HCT116 (cell line): Measurements from ENCODE around the gene GUSB. TPM values are rescaled to one million over a fixed set of nuclear protein-coding genes. Genes with fewer than 3 reads are reported as not detected.

Experiments
- ATAC-seq: fragments of 200-7000 bp; cut with Tn5 transposase; 2 replicates; pipeline ENCODE4 v1.9.1; 2020; ENCODE audit warnings: mild to moderate bottlenecking, moderate library complexity
- BruUV-seq: library from RNA; stranded (reverse); fragments of 400-500 nt; replicated peaks from 2 replicates; lab custom pipeline; 2021; lab: Mats Ljungman, UMichigan
- CTCF ChIA-PET: fragments of 300-600 bp; sonication (Branson Sonifier 250); formaldehyde crosslinking; loops from one replicate; lab custom pipeline; 2021; ENCODE audit warnings: antibody characterized with exemption; lab: Charles Lee
- POLR2A ChIA-PET: fragments of 300-600, 350-600 bp; sonication (Branson Sonifier 250); formaldehyde crosslinking; loops from one replicate; lab custom pipeline; 2021; ENCODE audit warnings: antibody characterized with exemption; lab: Charles Lee
- RAD21 ChIA-PET, 2 experiments: fragments of 300-600 bp; sonication (Branson Sonifier 250); formaldehyde crosslinking; loops; one replicate each; lab custom pipeline; 2023; ENCODE audit warnings: low total read pairs in 2 of 2; ENCODE audit not compliant: uncharacterized antibody in 2 of 2, unreplicated experiment in 2 of 2, low non-redundant PET in 1 of 2; lab: Charles Lee
- DNase-seq: peaks from one replicate; pipeline ENCODE4 v3.0.0-alpha.2; 2010; ENCODE audit warnings: low read depth, low spot score
- H2AFZ ChIP-seq: fragments of 200-600 bp; shearing (Covaris generic), sonication (generic); 2 replicates; pipeline ENCODE4 v1.6.1; 2017; ENCODE audit warnings: low read depth, mixed run types, mixed read lengths, antibody characterized with exemption, low read length; ENCODE audit not compliant: poor library complexity, severe bottlenecking
- H3K27ac ChIP-seq: 2 replicates; pipeline ENCODE4 v1.5.1; 2012; ENCODE audit warnings: low read depth, low read length
- H3K27me3 ChIP-seq: fragments of 200-600 bp; sonication (generic); 2 replicates; pipeline ENCODE4 v1.6.1; 2016; ENCODE audit warnings: mixed run types, low read length, mixed read lengths; ENCODE audit not compliant: insufficient read depth
- H3K36me3 ChIP-seq, 2 experiments: fragments of 200-500 bp in 1 of 2; fragments of 200-600 bp in 1 of 2; sonication (Bioruptor generic) in 1 of 2; sonication (generic) in 1 of 2; 2 replicates each; pipeline versions ENCODE4 v1.5.1 to v1.6.1; 2014 to 2016; ENCODE audit warnings: low read length in 2 of 2, inconsistent platforms in 1 of 2, mixed read lengths in 1 of 2, mixed run types in 1 of 2; ENCODE audit not compliant: insufficient read depth in 2 of 2, control insufficient read depth in 1 of 2
- H3K4me1 ChIP-seq, 2 experiments: fragments of 200-600 bp in 1 of 2; sonication (generic) in 1 of 2; 2 replicates each; pipeline versions ENCODE4 v1.5.1 to v1.6.1; 2012 to 2017; ENCODE audit warnings: low read length in 2 of 2, inconsistent platforms in 1 of 2, mild to moderate bottlenecking in 1 of 2, mixed read lengths in 1 of 2, mixed run types in 1 of 2, moderate library complexity in 1 of 2; ENCODE audit not compliant: insufficient read depth in 2 of 2, control insufficient read depth in 1 of 2
- H3K4me2 ChIP-seq: fragments of 200-600 bp; sonication (generic); 2 replicates; pipeline ENCODE4 v1.6.1; 2017; ENCODE audit warnings: mixed run types, low read length, mixed read lengths
- H3K4me3 ChIP-seq, 2 experiments: fragments of 200-600 bp in 1 of 2; sonication (generic) in 1 of 2; replicated peaks in 1 of 2; 2 replicates each; pipeline ENCODE4 v1.5.1; 2011 to 2016; ENCODE audit warnings: low read length in 2 of 2, control low read depth in 1 of 2, low read depth in 1 of 2, mild to moderate bottlenecking in 1 of 2, mixed read lengths in 1 of 2, mixed run types in 1 of 2
- H3K79me2 ChIP-seq: fragments of 200-600 bp; sonication (generic); 2 replicates; pipeline ENCODE4 v1.6.1; 2017; ENCODE audit warnings: mild to moderate bottlenecking, mixed run types, low read length, moderate library complexity, mixed read lengths; ENCODE audit not compliant: insufficient read depth
- H3K9ac ChIP-seq: fragments of 200-600 bp; sonication (generic); 2 replicates; pipeline ENCODE4 v1.6.1; 2016; ENCODE audit warnings: low read length, mixed read lengths
- H3K9me2 ChIP-seq: fragments of 200-600 bp; sonication (generic), shearing (Covaris generic); 2 replicates; pipeline ENCODE4 v1.6.1; 2017; ENCODE audit warnings: mixed run types, mild to moderate bottlenecking, moderate library complexity; ENCODE audit not compliant: insufficient read depth
- H3K9me3 ChIP-seq, 2 experiments: fragments of 200-500 bp in 1 of 2; fragments of 200-600 bp in 1 of 2; sonication (Bioruptor generic) in 1 of 2; sonication (generic) in 1 of 2; 2 replicates each; pipeline ENCODE4 v1.6.1; 2014 to 2017; ENCODE audit warnings: low read length in 2 of 2, mixed read lengths in 2 of 2, inconsistent platforms in 1 of 2, low read depth in 1 of 2, mild to moderate bottlenecking in 1 of 2, mixed run types in 1 of 2, moderate library complexity in 1 of 2; ENCODE audit not compliant: control insufficient read depth in 1 of 2, insufficient read depth in 1 of 2
- H4K20me1 ChIP-seq: fragments of 200-600 bp; sonication (generic), shearing (Covaris generic); 2 replicates; pipeline ENCODE4 v1.6.1; 2017; ENCODE audit warnings: mixed run types, mild to moderate bottlenecking, moderate library complexity; ENCODE audit not compliant: insufficient read depth
- ATF3 ChIP-seq: IDR thresholded peaks from 2 replicates; pipeline ENCODE4 v1.6.1; 2012
- CBX3 ChIP-seq: IDR thresholded peaks from 2 replicates; pipeline ENCODE4 v1.6.1; 2012; ENCODE audit warnings: low read depth
- CEBPB ChIP-seq: IDR thresholded peaks from 2 replicates; pipeline ENCODE4 v1.6.1; 2012; ENCODE audit warnings: low read depth
- EGR1 ChIP-seq: IDR thresholded peaks from 2 replicates; pipeline ENCODE4 v1.6.1; 2012; ENCODE audit warnings: low read depth
- ELF1 ChIP-seq: IDR thresholded peaks from 2 replicates; pipeline ENCODE4 v1.6.1; 2012; ENCODE audit warnings: low read depth, borderline replicate concordance
- EZH2phosphoT487 ChIP-seq: fragments of 200-600 bp; IDR thresholded peaks from 2 replicates; pipeline ENCODE4 v1.6.1; 2018; ENCODE audit warnings: antibody characterized with exemption, borderline replicate concordance
- JUND ChIP-seq: IDR thresholded peaks from 2 replicates; pipeline ENCODE4 v1.6.1; 2012
- RAD21 ChIP-seq: IDR thresholded peaks from 2 replicates; pipeline ENCODE4 v1.6.1; 2012; ENCODE audit warnings: low read depth, mild to moderate bottlenecking
- SP1 ChIP-seq: IDR thresholded peaks from 2 replicates; pipeline ENCODE4 v1.6.1; 2012; ENCODE audit warnings: low read depth
- TCF7L2 ChIP-seq: IDR thresholded peaks from 2 replicates; pipeline ENCODE4 v1.7.0; 2011; ENCODE audit warnings: borderline replicate concordance, inconsistent platforms; ENCODE audit not compliant: insufficient read depth, insufficient read length; ENCODE audit errors: extremely low read depth
- ZNF274 ChIP-seq: fragments of 200-500 bp; sonication (Bioruptor generic); IDR thresholded peaks from 2 replicates; pipeline ENCODE4 v1.6.1; 2014; ENCODE audit warnings: mild to moderate bottlenecking, low read depth, low read length, inconsistent platforms
- intact Hi-C: fragments of 100-400 bp; cut with micrococcal nuclease; formaldehyde crosslinking; loops from 2 replicates; pipeline ENCODE4 v1.10.0; 2022
- total RNA-seq: library from RNA; stranded (reverse); gene quantifications from one replicate; pipeline ENCODE4 v1.2.1, GENCODE V29; 2021; ENCODE audit not compliant: unreplicated experiment
- TF ChIP-seq, protein P1 (sequence below): IDR thresholded peaks from 2 replicates; pipeline ENCODE4 v1.6.1; 2011; ENCODE audit warnings: mild to moderate bottlenecking, low read length, moderate library complexity; ENCODE audit not compliant: insufficient replicate concordance; ENCODE audit errors: extremely low read depth

GUSB gene
- total RNA-seq, 1 experiment from 2014 or later = 31.5 TPM

DNA sequence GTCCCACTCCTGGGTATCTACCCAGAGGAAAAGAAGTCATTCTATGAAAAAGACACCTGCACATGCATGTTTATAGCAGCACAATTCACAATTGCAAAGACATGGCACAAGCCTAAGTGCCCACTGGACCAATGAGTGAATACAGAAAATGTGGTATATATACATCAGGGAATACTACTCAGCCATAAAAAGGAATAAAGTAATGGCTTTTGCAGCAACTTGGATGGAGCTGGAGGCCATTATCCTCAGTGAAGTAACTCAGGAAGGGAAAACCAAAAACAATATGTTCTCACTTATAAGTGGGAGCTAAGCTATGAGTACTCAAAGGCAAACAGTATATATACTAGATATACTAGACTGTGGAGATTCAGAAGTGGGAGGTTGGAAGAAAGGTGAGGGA lies 55.4 kb downstream of the GUSB start (continued):
- TF ChIP-seq, protein P1, sequence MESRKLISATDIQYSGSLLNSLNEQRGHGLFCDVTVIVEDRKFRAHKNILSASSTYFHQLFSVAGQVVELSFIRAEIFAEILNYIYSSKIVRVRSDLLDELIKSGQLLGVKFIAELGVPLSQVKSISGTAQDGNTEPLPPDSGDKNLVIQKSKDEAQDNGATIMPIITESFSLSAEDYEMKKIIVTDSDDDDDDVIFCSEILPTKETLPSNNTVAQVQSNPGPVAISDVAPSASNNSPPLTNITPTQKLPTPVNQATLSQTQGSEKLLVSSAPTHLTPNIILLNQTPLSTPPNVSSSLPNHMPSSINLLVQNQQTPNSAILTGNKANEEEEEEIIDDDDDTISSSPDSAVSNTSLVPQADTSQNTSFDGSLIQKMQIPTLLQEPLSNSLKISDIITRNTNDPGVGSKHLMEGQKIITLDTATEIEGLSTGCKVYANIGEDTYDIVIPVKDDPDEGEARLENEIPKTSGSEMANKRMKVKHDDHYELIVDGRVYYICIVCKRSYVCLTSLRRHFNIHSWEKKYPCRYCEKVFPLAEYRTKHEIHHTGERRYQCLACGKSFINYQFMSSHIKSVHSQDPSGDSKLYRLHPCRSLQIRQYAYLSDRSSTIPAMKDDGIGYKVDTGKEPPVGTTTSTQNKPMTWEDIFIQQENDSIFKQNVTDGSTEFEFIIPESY = no peak
- TF ChIP-seq ZNF274 (no peak), EGR1 (no peak), TCF7L2 (no peak)

DNA sequence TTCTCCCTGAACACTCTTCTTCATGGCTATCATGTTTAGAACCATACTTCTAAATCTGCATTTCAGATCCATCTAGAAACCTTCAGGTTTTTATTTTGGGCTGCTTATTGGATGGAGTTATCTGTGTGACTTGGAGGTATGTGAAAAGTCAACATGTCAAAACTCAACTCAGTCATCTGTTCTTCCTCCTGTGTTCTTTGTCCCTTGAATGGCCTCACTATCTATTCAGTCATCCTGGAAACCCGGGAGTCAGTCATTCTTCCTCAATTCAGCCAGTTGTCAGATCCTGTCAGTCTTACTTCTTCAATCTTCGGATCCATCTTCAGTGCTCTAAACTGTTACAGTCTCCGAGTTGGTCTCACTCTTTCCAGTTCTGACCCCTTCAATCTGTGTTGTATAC lies 57.0 kb downstream of the GUSB start:
- H2AFZ ChIP-seq = no peak overlapping the region
- no peak overlapping the region for H3K9ac ChIP-seq
- no peak overlapping the region for H3K27ac ChIP-seq
- no peaks in the 10 kb centered on the region for H3K9me2 ChIP-seq
- peaks cover 8% of the 10 kb centered on the region; the same call in 1 of the 2 replicates for H4K20me1 ChIP-seq
- DNase-seq (no peak), ATAC-seq (no peak)
- peaks cover 64% of the 10 kb centered on the region for H3K79me2 ChIP-seq
- H3K4me3 ChIP-seq = no peak overlapping the region
- H3K36me3 ChIP-seq = no peaks in the 10 kb centered on the region
- ChIA-PET RAD21 (no interaction called here), CTCF (no interaction called here), POLR2A (no interaction called here)
- BruUV-seq = no TSS peak
- intact Hi-C loops = no loop called here
- TF ChIP-seq TCF7L2 (no peak), ZNF274 (no peak), EGR1 (no peak), SP1 (no peak), CEBPB (no peak), EZH2phosphoT487 (no peak), CBX3 (no peak), JUND (no peak), ATF3 (no peak), RAD21 (no peak), ELF1 (no peak)
- H3K27me3 ChIP-seq = no peaks in the 10 kb centered on the region
- no peak overlapping the region for H3K4me2 ChIP-seq
- H3K9me3 ChIP-seq = no peaks in the 10 kb centered on the region
- no peaks in the 10 kb centered on the region for H3K4me1 ChIP-seq
